Osteocyte (in vitro differentiated cells): ENCODE results near the gene STAG3. TPM values are rescaled to one million over a fixed set of nuclear protein-coding genes. Genes with fewer than 3 reads are reported as not detected.
"Not testable (repeated sequence)": the region's sequence is repeated elsewhere in the genome, so short reads cannot be mapped to it uniquely, and the experiment has no call there.

ENCODE experiments used
- DNase-seq: peaks from one replicate; pipeline ENCODE4 v3.0.0; 2021; ENCODE audit warnings: mixed read lengths; ENCODE audit not compliant: unreplicated experiment; ENCODE audit errors: extremely low spot score
- H3K27ac Mint-ChIP-seq: one replicate; pipeline ENCODE4 v1.8.0; 2021; ENCODE audit warnings: mild to moderate bottlenecking, mixed read lengths; ENCODE audit not compliant: unreplicated experiment
- H3K27me3 Mint-ChIP-seq: one replicate; pipeline ENCODE4 v1.8.0; 2021; ENCODE audit warnings: mixed read lengths; ENCODE audit not compliant: unreplicated experiment
- H3K36me3 Mint-ChIP-seq: one replicate; pipeline ENCODE4 v1.8.0; 2021; ENCODE audit warnings: mixed read lengths; ENCODE audit not compliant: unreplicated experiment
- H3K4me1 Mint-ChIP-seq: one replicate; pipeline ENCODE4 v1.8.0; 2021; ENCODE audit warnings: mixed read lengths; ENCODE audit not compliant: unreplicated experiment
- H3K4me3 Mint-ChIP-seq: one replicate; pipeline ENCODE4 v1.8.0; 2021; ENCODE audit warnings: mild to moderate bottlenecking, moderate library complexity, mixed read lengths; ENCODE audit not compliant: unreplicated experiment
- H3K9me3 Mint-ChIP-seq: one replicate; pipeline ENCODE4 v1.8.0; 2021; ENCODE audit warnings: mixed read lengths; ENCODE audit not compliant: unreplicated experiment
- total RNA-seq: library from RNA; stranded (reverse); gene quantifications from 2 replicates; pipeline ENCODE4 v1.2.1, GENCODE V29; 2021
- TF ChIP-seq, protein P1 (sequence below): fragments of 200-600 bp; sonication (generic); IDR thresholded peaks from 2 replicates; pipeline ENCODE4 v1.5.0; 2021; ENCODE audit warnings: antibody characterized with exemption, mild to moderate bottlenecking, moderate library complexity

Gene STAG3
- total RNA-seq, 1 donor from 2014 or later, result 1.5 TPM

DNA sequence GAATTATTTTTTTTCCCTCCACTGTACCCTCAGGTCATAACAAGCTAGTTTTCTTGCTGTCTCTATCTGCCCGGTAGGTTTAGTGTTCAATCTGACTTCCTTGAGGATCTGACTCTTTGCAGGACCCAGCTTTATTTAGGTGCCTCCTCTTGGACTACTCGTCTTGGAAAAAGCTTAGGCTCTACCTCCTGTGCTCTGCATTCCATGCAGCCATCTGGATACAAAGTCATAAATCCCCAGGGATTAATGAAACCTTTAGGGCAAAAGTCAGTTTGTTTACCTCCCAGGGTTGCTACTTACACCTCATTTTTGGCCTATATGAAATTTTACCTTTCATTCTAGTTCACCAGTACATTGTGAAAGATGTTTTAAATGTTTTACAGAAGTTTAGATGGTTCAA lies 8.0 kb downstream of the STAG3 start:
- Mint-ChIP-seq H3K27me3 (peaks cover 22% of the 10 kb centered on the region), H3K9me3 (no peaks in the 10 kb centered on the region), H3K4me3 (no peak overlapping the region)

DNA sequence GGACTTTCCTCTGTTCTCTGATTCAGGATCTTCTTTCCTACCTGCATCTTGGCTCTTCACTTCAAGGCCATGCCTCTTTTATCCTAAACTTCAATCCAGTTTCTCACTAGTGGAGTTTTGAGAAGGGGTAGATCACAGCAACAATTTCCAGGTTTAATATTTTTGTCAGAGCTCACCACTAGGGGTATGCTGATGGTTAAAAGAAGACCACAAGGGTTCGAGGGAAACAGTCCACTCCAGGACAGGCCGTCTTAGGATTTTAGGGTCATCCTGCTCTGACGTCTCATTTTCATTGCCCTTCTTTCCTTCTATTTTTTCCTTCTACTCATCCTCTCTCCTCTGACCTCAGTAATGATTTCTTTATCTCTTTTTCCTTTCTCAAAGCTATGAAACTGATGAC lies 11.3 kb downstream of the STAG3 start:
- no peak for DNase-seq
- Mint-ChIP-seq H3K27ac (no peak overlapping the region), H3K27me3 (peaks cover 11% of the 10 kb centered on the region), H3K4me3 (no peak overlapping the region), H3K4me1 (peaks cover 5% of the 10 kb centered on the region), H3K9me3 (no peaks in the 10 kb centered on the region), H3K36me3 (no peaks in the 10 kb centered on the region)
- TF ChIP-seq, protein P1, sequence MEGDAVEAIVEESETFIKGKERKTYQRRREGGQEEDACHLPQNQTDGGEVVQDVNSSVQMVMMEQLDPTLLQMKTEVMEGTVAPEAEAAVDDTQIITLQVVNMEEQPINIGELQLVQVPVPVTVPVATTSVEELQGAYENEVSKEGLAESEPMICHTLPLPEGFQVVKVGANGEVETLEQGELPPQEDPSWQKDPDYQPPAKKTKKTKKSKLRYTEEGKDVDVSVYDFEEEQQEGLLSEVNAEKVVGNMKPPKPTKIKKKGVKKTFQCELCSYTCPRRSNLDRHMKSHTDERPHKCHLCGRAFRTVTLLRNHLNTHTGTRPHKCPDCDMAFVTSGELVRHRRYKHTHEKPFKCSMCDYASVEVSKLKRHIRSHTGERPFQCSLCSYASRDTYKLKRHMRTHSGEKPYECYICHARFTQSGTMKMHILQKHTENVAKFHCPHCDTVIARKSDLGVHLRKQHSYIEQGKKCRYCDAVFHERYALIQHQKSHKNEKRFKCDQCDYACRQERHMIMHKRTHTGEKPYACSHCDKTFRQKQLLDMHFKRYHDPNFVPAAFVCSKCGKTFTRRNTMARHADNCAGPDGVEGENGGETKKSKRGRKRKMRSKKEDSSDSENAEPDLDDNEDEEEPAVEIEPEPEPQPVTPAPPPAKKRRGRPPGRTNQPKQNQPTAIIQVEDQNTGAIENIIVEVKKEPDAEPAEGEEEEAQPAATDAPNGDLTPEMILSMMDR, result no peak

More for the DNA sequence above, 8.0 kb downstream of the STAG3 start:
- TF ChIP-seq, protein P1, result no peak
- peaks cover 4% of the 10 kb centered on the region for H3K4me1 Mint-ChIP-seq
- H3K36me3 Mint-ChIP-seq, result no peaks in the 10 kb centered on the region
- H3K27ac Mint-ChIP-seq, result no peak overlapping the region
- no peak for DNase-seq

DNA sequence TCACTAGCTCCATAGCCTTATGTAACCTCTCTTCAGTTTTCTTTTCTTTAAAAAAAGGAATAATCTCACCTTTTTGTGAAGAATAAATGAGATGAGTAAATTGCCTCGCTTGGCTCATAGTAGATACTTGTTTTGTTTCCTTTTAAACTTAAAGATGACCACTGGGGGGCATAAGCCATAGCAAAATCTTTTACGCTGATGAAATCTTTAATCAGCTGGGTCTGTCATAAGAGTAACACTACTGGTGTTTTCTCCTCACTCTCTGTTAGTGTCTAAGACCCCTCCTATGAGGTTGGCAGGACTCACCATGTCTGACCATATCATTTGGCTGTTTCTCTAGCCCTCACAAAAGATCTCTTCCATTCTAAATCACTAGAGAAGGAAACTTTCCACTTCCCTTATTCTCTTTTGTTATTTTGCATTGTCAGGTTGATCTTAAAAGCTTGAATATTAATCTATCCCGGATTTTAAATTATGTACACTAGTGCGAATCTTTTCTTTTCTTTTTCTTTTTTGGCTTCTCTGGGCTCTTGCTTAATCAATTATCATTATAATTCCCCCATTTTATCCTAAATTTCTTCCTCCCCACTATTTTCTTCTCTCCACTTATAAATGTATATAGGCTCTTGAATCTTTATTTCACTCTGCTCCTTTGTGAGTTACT lies 12.5 kb downstream of the STAG3 start:
- Mint-ChIP-seq H3K27me3 (peaks cover 11% of the 10 kb centered on the region), H3K9me3 (no peaks in the 10 kb centered on the region), H3K4me3 (no peak overlapping the region), H3K27ac (peak overlapping the region; percentile 48), H3K36me3 (no peaks in the 10 kb centered on the region), H3K4me1 (peaks cover 5% of the 10 kb centered on the region)
- DNase-seq, result no peak
- TF ChIP-seq, protein P1, result peak; percentile 58

DNA sequence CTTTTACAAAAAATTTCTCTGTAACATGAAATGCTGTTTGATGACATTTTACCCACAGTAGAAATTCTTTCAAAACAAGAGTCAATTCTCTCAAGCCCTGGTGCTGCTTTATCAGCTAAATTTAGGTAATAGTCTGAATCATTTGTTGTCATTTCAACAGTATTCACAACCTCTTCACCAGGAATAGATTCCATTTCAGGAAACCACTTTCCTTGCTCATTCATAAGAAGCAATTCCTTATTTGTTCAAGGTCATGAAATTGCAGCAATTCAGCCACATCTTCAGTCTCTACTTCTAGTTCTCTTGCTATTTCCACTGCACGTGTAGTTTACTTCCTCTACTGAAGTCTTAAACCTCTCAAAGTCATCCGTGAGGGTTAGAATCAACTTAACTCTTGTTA lies 14.1 kb downstream of the STAG3 start:
- Mint-ChIP-seq H3K27ac (no peak overlapping the region), H3K4me3 (no peak overlapping the region), H3K27me3 (peaks cover 11% of the 10 kb centered on the region), H3K9me3 (no peaks in the 10 kb centered on the region), H3K36me3 (no peaks in the 10 kb centered on the region), H3K4me1 (peaks cover 5% of the 10 kb centered on the region)
- no peak for DNase-seq
- TF ChIP-seq, protein P1, result no peak

DNA sequence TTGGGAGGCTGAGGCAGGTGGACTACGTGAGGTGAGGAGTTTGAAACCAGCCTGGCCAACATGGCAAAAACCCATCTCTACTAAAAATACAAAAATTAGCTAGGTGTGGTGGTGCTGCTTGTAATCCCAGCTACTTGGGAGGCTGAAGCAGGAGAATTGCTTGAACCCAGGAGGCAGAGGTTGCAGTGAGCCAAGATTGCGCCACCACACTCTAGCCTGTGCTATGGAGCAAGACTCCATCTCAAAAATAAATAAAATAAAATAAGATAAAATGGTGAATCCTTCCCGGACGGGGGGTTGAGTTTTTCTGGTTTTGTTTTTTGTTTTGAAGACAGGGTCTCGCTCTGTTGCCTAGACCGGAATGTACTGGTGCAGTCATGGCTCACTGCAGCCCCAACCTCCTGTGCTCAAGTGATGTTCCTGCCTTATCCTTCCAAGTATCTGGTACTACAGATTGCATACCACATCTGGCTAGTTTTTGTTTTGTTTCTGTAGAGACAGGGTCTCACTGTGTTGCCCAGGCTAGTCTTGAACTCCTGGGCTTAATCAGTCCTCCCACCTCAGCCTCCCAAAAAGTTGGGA lies 14.7 kb downstream of the STAG3 start:
- H3K36me3 Mint-ChIP-seq, H3K4me3 Mint-ChIP-seq, DNase-seq, H3K4me1 Mint-ChIP-seq, H3K9me3 Mint-ChIP-seq, H3K27ac Mint-ChIP-seq: not testable (repeated sequence)
- H3K27me3 Mint-ChIP-seq, result peaks cover 14% of the 10 kb centered on the region
